GM18498 (cell line): ENCODE data around the gene TRNAU1AP.
A peak's percentile ranks its signal among the peaks of the same experiment; 100 is the strongest.
"Not testable (repeated sequence)": the region's sequence is repeated elsewhere in the genome, so short reads cannot be mapped to it uniquely, and the experiment has no call there.

ENCODE experiments used
- ATAC-seq: cut with Tn5 transposase; IDR thresholded peaks from one replicate; pipeline ENCODE4 v1.9.1; 2021; ENCODE audit warnings: mild to moderate bottlenecking, moderate library complexity; ENCODE audit not compliant: unreplicated experiment

The TRNAU1AP gene

DNA sequence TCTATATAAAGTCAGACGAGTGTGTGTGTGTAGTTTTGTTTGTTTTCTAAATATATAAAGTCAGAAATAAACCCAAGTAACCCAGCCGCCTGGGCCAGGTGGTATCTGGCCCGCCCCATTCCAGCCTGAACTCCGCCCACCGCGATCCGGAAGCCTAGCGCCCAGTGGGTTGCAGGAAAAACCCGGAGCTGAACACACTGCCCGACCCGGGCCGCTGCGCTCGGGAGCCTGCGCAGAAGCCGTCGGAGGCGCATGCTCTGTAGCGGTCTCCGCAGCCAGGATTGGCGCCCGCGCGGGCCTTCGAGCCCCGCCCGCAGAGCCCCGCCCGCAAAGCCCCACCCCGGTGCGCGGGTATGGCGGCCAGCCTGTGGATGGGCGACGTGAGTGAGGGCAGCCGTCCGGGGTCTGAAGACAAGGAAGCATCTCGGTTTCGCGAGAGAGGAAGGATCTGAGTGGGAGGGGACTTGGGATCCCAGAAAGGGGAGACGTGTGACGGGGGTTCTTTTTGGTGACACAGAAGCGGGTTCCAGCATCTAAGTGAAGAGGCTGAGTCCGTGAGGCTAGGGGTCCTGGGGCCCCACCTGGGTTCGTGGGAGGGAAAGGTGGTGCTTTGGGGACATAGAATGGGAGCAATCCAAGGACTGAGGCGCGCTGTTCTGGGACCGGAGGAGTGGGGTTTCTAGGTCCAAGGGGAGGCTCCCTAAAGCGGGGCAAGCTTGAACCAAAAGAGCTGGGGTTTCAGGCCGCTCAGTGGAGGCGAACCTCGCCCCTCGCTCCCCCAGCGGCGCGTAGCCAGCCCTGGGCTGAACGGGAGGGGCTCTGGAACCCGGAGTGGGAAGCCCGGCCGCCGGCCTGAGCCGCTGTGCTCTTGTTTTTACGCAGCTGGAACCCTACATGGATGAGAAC lies at the start of gene TRNAU1AP:
TSS of gene TRNAU1AP (plus strand) at position 328 of the 906 bp plus-strand sequence. CDS start at position 354, 26 bp downstream.
- peak; percentile 88 for ATAC-seq

DNA sequence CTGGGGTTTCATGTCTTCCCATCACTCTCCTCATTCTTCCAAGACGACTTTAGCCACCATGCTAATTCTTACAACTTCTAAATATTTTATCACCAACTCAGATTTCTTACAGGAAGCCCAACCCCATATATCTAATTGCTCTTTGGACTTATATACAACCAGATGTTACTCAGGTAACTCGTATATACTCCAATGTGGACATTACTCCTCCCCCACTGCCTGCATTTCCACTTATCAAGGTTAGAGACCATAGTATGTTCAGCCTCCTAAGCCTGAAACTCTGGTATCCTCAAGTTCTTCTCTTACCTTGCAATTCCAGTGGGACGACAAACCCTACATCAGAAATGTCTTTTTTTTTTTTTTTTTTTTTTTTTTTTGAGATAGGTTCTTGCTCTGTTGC lies 49.8 kb upstream of the TRNAU1AP start:
- no peak for ATAC-seq

DNA sequence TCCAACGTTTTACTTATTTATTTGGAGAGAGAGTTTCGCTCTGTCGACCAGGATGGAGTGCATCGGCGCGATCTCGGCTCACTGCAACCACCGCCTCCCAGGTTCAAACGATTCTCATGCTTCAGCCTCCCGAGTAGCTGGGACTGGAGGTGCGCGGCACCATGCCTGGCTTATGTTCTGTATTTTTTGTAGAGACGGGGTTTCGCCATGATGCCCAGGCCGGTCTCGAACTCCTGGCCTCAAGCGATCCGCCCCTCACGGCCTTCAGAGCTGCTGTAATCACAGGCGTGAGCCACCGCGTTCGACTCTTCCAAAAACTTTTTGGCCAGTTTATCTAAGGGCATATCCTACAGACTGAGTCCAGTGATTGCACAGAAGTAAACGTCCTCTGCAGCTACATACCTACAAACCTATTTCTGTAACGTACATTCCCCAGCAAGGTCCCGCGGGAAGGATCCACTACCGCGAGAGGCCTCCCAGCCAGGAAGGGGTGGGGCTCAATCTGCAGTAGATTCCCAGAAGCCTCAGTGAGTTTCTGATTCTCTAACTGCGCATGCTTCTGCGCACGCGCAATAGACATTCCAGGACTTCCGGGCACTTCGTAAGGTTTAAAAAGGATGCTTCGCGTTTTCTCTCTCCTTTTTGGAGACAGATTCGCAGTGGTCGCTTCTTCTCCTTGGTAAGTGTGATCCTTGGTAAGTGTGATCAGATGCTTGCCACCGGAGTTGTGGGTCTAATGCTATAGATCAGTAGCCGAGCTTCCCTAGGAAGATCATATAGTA lies 47.3 kb upstream of the TRNAU1AP start, which contains the start of gene RCC1:
TSS of gene RCC1 (plus strand) at position 638 of the 782 bp plus-strand sequence. CDS start 23,824 bp downstream, outside the sequence.
- peak; percentile 76 for ATAC-seq

DNA sequence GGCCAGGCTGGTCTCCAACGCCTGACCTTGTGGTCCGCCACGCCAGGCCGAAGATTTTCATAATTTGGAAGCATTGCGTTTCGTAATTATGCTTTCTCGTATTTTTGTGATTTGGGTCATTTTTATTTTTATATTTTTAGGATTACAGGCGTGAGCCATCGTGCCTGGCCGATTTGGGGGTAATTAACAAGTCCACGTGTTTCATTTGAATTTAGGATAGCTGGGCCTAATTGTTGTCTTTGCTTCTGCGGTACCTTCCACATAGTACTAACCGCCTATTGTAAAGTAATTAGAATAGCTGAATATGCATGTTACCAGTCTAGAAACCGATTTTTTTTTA lies 46.0 kb upstream of the TRNAU1AP start:
- ATAC-seq: no peak

DNA sequence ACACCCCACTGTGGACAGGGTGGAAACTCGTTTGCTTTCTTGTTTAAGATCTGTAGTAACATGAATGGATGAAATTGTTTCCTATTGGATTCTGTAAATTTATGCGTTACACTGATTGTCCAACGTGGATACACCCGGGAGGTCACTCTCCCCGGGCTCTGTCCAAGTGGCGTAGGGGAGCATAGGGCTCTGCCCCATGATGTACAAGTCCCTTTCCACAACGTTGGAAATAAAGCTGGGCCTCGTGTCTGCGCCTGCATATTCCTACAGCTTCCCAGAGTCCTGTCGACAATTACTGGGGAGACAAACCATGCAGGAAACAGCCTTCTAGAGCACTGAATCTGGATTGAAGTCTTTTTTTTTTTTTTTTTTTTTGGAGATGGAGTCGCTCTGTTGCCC lies 45.6 kb upstream of the TRNAU1AP start:
- no peak for ATAC-seq

DNA sequence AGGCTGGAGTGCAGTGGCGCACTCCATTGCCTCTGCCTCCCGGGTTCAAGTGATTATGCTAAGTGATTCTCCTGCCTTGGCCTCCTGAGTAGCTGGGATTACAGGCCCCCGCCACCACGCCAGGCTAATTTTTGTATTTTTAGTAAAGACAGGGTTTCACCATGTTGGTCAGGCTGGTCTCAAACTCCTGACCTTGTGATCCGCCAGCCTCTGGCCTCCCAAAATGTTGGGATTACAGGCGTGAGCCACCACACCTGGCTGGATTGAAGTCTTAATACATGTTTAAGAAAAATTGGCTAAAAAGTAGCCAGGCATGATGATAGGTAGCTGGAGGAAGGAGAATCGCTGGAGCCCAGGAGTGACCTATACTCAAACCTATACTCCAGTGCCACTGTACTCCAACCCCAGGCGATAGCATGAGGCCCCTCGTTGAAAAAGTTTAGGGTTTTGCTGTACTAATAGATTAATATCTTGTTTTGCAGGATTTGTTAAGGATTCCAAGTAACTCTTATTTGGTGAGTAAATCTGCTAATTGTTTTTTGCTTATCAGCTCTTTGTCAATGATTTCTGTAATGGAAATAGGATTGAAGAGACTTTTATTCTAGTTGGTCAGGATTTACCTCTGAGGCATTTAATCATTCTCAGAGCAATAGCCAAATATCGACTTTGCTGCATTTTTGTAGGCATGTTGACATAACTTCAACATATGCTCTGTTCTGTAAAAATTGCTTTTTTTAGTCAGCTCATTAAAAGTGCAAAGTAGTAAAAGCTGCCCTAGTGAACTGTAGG lies 45.0 kb upstream of the TRNAU1AP start:
- ATAC-seq: no peak

DNA sequence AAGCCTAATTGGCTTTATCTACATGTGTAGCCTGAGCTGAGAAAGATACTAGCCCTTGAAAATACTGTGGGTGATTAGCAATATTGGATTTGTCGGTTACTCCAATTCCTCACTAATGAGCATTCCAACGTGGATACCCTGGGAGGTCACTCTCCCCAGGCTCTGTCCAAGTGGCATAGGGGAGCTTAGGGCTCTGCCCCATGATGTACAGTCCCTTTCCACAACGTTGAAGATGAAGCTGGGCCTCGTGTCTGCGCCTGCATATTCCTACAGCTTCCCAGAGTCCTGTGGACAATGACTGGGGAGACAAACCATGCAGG lies 44.5 kb upstream of the TRNAU1AP start:
- no peak for ATAC-seq

DNA sequence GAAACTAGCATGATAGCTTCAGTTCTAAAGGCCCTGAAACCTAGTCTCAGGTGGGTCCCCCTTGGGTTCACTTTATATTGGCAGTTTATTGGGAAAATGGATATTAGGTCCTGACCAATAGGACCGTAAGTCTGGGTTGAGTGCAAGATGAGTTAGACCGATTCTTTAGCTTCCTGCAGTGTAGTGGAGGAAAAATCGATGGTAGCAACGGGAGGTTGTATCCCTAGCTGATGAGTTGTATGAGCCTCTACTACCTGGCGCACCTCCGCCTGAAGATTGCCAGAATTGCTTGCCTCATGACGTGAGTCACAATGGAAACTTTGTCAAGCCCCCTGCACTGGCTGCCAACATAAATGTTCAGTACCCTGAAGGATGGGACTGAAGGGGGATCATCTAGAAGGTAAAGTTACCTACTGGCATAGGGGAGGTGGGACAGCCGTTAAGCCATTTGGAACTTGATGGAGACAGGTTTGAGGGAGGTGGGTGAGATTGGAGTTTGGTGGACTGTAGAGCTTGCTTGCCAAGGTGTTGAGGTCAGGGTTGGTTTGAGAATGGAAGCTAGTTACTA lies 43.1 kb upstream of the TRNAU1AP start:
- ATAC-seq: no peak

DNA sequence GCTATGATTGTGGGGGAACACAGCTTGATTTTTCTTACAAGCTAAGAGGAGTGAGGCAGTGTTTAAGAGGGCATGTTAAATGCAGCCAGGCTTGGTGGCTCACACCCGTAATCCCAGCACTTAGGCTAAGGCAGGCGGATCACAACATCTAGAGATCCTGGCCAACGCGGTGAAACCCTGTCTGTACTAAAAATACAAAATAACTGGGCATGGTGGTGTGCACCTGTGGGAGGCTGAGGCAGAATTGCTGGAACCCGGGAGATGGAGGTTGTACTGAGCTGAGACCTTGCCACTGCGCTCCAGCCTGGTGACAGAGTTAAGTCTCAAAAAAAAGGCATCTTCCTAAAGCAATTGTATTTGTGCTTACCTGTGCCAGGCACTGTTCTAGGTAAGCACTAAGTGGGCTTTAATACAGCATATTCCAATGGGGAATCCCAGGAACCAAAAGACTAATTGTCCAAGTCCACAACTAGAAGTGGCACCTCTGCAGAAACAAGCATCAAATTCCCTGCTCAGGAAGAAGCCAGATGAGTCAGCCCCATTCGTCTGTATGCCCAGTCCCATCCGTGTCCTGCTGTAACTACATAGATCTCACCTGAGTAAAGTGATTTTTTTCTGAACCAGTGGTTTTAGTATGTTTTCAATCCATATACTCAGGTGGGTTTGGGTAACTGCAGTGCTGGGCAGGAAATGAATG lies 42.5 kb upstream of the TRNAU1AP start:
- ATAC-seq: no peak

DNA sequence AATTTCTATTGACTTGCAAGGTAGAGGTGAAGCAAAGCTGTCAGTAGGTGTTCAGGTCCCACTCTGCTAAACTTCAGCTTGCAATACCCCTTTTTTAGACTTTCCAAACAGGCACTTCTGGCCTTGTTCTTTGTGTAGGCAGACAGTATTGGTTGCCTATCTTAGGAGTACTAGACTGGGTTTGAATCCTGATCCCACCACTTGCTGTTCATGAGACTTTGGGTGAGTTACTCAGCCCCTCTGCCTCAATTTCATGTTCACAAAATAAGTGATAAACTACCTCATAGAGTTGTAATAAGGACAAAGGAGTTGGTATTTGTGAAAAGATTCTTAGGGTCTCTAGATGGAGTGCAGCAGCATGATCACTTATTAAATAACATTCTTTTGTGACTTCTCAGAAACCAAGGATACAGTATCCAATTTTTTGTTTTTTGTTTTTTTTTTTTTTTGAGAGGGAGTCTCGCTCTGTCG lies 41.9 kb upstream of the TRNAU1AP start:
- no peak for ATAC-seq

DNA sequence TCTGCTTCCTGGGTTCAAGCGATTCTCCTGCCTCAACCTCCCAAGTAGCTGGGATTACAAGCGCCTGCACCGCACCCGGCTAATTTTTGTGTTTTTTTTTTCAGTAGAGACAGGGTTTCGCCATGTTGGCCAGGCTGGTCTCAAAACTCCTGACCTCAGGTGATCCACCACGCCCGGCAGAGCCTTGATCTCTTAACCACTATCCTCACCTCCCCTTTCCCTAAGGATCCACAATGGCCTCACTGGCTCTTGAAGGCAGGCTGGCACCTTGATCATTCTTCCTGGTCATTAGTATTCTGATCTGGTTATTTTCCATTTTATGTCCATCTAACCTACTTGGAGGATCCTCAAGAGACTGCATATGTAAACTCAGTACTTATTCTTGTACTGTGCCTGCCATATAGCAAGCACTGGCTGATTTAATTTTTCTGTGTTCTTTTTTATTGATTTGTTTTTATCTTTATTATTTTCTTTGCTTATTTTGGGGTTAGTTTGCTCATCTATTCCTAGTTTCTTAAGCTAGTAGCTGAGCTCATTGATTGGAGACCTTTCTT lies 40.8 kb upstream of the TRNAU1AP start:
- no peak for ATAC-seq

DNA sequence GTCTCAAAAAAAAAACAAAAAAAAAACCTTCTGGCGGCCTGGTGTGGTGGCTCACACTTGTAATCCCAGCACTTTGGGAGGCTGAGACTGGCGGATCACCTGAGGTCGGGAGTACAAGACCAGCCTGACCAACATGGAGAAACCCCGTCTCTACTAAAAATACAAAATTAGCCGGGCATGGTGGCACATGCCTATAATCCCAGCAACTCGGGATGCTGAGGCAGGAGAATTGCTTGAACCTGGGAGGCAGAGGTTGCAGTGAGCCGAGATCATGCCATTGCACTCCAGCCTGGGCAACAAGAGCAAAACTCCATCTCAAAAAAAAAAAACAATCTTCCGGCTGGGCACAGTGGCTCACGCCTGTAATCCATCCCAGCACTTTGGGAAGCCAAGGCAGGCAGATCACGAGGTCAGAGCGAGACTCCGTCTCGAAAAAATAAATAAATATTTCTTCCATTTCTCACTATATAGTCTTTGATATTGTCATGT lies 38.4 kb upstream of the TRNAU1AP start:
- ATAC-seq: not testable (repeated sequence)

DNA sequence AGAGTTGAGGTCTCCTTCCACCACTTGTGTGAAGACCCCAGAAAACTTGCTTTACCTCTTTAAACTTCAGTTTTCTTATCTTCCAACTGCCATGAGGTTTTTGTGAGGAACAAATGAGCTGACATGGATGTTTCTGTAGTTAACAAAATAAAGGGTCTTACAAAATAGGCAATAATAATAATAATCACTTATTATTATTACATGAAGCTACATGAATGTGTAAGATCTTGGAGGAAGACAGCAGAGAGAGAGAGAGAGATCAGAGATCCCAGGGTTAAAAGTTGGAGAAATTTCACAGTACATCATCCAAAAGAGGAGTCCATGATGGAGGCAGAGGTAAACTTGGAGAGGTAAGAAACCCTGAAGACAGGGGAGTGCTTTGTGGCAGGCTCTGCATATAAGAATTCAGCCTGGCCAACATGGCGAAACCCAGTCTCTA lies 36.3 kb upstream of the TRNAU1AP start:
- ATAC-seq: no peak

DNA sequence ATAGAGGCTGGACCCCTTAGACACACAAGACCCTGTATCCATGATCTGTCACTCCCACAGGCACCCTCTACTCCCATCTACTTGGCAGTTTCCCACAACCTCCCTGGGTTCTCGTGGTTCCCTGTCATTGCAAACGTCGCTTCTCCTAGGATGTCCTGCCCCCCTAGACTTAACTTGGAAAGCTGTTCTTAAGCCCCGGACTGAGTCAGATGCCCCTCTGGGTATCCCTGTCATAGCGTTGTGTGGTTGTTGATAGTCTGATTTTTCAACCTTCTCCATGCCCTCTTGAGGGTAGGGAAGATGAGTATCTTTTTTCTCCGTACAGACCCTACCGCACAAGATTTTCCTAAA lies 35.3 kb upstream of the TRNAU1AP start:
- ATAC-seq: peak; percentile 6

DNA sequence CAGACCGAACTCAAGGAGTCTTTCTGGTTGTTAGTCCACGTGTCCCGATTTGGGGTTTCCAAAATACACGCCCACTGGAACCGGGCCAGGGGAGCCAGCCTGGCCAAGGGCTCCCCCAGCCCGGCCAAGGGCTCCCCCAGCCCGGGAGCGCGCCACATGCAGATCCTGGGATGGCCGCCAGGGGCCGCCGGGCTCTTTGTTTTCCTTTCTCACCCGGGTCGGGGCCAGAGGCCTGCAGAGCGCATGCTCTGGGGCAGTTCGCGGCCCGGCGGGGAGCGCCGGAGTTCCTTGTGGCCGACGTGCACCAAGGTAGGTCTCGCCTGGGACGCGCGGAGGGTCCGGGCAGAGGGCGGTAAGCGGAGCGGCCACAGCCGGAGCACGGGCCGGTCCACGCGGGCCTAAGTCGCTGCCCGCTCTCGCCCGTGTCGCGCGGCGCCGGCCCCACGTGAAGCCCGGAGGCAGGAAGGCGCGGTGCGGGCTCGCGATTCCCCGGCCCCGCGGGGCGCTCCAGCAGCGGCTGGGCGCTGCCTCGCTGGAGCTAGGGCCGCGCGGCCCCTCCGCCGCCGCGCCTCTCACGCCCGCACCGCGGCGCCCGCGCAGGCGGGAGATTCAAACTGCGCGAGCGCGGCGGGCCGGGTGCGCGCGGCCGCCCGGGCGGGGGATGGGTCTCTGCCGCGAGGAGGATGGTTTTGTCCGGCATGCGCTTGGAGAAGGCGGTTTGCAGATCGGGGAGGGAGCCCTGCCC lies 34.7 kb upstream of the TRNAU1AP start:
- ATAC-seq: peak; percentile 78

DNA sequence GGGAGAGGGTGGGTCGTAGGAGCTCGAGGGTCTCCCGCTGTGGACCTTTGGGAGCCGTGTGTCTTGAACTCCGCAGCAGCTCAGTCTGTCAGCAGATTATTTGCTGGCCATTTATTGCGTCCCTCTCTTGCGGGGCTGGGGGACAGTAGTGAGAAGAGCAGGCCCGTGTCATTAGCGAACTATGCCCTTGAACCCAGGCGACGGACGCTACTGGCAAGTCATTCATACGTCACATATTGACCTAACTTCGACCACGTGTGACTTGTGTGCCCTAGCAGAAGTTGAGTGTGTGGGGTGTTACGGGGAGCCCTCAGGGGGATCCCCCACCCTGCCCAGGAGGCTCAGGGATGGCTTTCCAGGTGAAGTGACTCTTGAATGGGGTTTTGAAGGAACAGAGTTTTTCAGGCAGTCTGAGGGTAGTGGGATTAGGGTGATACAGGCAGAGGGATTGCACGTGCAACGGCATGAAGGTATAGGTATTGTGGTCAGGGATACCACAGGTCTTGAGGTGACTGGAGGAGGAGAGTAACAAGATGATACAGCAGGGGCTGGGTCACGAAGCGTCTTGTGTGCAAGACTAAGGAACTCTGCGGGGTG lies 34.0 kb upstream of the TRNAU1AP start:
- no peak for ATAC-seq

DNA sequence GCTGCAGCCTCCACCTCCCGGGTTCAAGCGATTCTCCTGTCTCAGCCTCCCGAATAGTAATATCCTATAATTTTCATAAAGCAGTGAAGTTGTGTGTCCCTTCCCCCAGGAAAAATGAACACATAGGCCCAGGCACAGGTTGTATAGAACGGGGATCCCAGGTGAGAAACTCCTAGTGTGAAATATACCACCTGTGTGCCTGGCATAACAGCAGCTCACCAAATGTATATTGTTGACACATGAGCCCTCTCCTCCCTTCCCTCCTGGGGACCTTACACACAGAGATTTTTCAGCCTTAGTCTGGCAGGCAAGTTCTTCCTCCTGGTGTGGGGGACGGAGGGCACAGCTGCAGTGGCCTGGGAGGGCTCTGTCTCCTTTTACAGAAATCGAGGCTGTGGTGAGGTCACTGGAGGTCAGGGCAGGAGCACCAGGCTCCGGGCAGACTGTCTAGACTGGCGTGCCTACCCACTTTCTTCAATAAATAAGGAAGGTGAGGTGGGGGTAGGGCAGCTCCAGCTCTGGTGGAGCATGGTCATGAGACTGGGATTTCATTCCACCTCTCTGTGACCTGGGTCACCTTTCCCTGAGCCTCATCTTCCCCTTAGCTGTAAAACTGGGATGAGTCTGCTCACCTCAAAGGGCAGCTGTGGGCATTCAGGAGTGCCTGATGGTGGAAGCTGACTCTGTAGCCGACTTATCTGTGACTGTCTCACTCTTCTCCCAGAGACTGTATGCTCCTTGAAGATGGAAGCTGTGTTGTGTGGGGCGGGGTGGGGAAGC lies 32.7 kb upstream of the TRNAU1AP start:
- no peak for ATAC-seq

DNA sequence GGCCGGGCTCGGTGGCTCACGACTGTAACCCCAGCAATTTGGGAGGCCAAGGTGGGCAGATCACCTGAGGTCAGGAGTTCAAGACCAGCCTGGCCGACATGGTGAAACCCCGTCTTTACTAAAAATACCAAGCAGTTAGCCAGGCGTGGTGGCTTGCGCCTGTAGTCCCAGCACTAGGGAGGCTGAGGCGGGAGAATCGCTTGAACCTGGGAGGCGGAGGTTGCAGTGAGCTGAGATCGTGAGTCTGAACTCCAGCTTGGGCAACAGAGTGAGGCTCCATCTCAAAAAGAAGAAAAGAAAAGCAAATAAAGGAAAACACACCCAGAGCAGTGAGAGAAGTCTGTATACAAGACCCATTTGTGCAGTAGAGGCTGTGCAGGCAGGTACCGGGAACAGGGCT lies 32.1 kb upstream of the TRNAU1AP start:
- not testable (repeated sequence) for ATAC-seq
